ENCODE measurements around the gene EFHC1. TPM values are rescaled to one million over a fixed set of nuclear protein-coding genes. Genes with fewer than 3 reads are reported as not detected.
"Not testable (repeated sequence)": the region's sequence is repeated elsewhere in the genome, so short reads cannot be mapped to it uniquely, and the experiment has no call there.

The EFHC1 gene
- total RNA-seq, 2 experiments from 2014 or later, result 1.2 to 3.1 TPM

GRCh38 chr6:52457096-52457495 lies 37.0 kb downstream of the EFHC1 start:
- CTCF ChIA-PET, result no interaction called here
- H3K27me3 Mint-ChIP-seq (ENCODE audit: low read depth), result no peaks in the 10 kb centered on the region
- DNase-seq, result no peak
- no peaks in the 10 kb centered on the region for H3K4me1 Mint-ChIP-seq (ENCODE audit: low read depth)
- H3K27ac Mint-ChIP-seq, result no peak overlapping the region
- H3K4me3 Mint-ChIP-seq, result no peak overlapping the region
- peaks cover 3% of the 10 kb centered on the region for H3K9me3 Mint-ChIP-seq
- intact Hi-C loops (cut with micrococcal nuclease), result no loop called here
- no peaks in the 10 kb centered on the region for H3K36me3 Mint-ChIP-seq (ENCODE audit: low read depth)

- H3K27ac Mint-ChIP-seq; H3K4me3 Mint-ChIP-seq; H3K27me3 Mint-ChIP-seq (ENCODE audit: low read depth); DNase-seq; H3K9me3 Mint-ChIP-seq; H3K36me3 Mint-ChIP-seq (ENCODE audit: low read depth); intact Hi-C loops (cut with micrococcal nuclease); H3K4me1 Mint-ChIP-seq (ENCODE audit: low read depth): not testable (repeated sequence)
- CTCF ChIA-PET, result interaction anchor here (1.3 kb wide), 1 partner anchor 142 kb away, joined by 3 read pairs; no protein-coding TSS in a partner anchor
Measured at GRCh38 chr6:52461194-52461593, 41.1 kb downstream of the EFHC1 start.

- Mint-ChIP-seq H3K4me3 (no peak overlapping the region), H3K27ac (no peak overlapping the region), H3K27me3 (ENCODE audit: low read depth) (no peaks in the 10 kb centered on the region), H3K9me3 (no peaks in the 10 kb centered on the region), H3K4me1 (ENCODE audit: low read depth) (no peaks in the 10 kb centered on the region), H3K36me3 (ENCODE audit: low read depth) (no peaks in the 10 kb centered on the region)
- DNase-seq, result no peak
- intact Hi-C loops (cut with micrococcal nuclease), result no loop called here
- CTCF ChIA-PET, result no interaction called here
Measured at GRCh38 chr6:52474173-52474572, 54.0 kb downstream of the EFHC1 start.

- CTCF ChIA-PET, result no interaction called here
- no peaks in the 10 kb centered on the region for H3K9me3 Mint-ChIP-seq
- no peak overlapping the region for H3K27ac Mint-ChIP-seq
- H3K36me3 Mint-ChIP-seq (ENCODE audit: low read depth), result no peaks in the 10 kb centered on the region
- H3K27me3 Mint-ChIP-seq (ENCODE audit: low read depth), result no peaks in the 10 kb centered on the region
- DNase-seq, result no peak
- H3K4me1 Mint-ChIP-seq (ENCODE audit: low read depth), result no peaks in the 10 kb centered on the region
- no peak overlapping the region for H3K4me3 Mint-ChIP-seq
- intact Hi-C loops (cut with micrococcal nuclease), result no loop called here
Measured at GRCh38 chr6:52475307-52475706, 55.2 kb downstream of the EFHC1 start.

GRCh38 chr6:52482903-52483670 lies 62.9 kb downstream of the EFHC1 start:
- H3K4me1 Mint-ChIP-seq (ENCODE audit: low read depth), result no peaks in the 10 kb centered on the region
- no peaks in the 10 kb centered on the region for H3K36me3 Mint-ChIP-seq (ENCODE audit: low read depth)
- intact Hi-C loops (cut with micrococcal nuclease), result no loop called here
- CTCF ChIA-PET, result no interaction called here
- H3K9me3 Mint-ChIP-seq, result no peaks in the 10 kb centered on the region
- no peak overlapping the region for H3K27ac Mint-ChIP-seq
- no peak overlapping the region for H3K4me3 Mint-ChIP-seq
- no peaks in the 10 kb centered on the region for H3K27me3 Mint-ChIP-seq (ENCODE audit: low read depth)
- DNase-seq, result no peak

GRCh38 chr6:52483671-52484003 lies 63.5 kb downstream of the EFHC1 start:
- intact Hi-C loops (cut with micrococcal nuclease), result no loop called here
- Mint-ChIP-seq H3K36me3 (ENCODE audit: low read depth) (no peaks in the 10 kb centered on the region), H3K4me1 (ENCODE audit: low read depth) (no peaks in the 10 kb centered on the region), H3K27me3 (ENCODE audit: low read depth) (no peaks in the 10 kb centered on the region), H3K9me3 (no peaks in the 10 kb centered on the region), H3K4me3 (no peak overlapping the region), H3K27ac (no peak overlapping the region)
- DNase-seq, result no peak
- CTCF ChIA-PET, result no interaction called here

GRCh38 chr6:52489881-52490280 lies 69.7 kb downstream of the EFHC1 start:
- CTCF ChIA-PET, result no interaction called here
- Mint-ChIP-seq H3K9me3 (no peaks in the 10 kb centered on the region), H3K36me3 (ENCODE audit: low read depth) (no peaks in the 10 kb centered on the region), H3K27me3 (ENCODE audit: low read depth) (no peaks in the 10 kb centered on the region), H3K4me3 (no peak overlapping the region), H3K4me1 (ENCODE audit: low read depth) (no peaks in the 10 kb centered on the region), H3K27ac (no peak overlapping the region)
- no peak for DNase-seq
- intact Hi-C loops (cut with micrococcal nuclease), result no loop called here

GRCh38 chr6:52491203-52492069 lies 71.3 kb downstream of the EFHC1 start:
- intact Hi-C loops (cut with micrococcal nuclease), result no loop called here
- no peak overlapping the region for H3K4me3 Mint-ChIP-seq
- no peaks in the 10 kb centered on the region for H3K4me1 Mint-ChIP-seq (ENCODE audit: low read depth)
- H3K9me3 Mint-ChIP-seq, result peaks cover 2% of the 10 kb centered on the region
- H3K36me3 Mint-ChIP-seq (ENCODE audit: low read depth), result no peaks in the 10 kb centered on the region
- no peak overlapping the region for H3K27ac Mint-ChIP-seq
- no peaks in the 10 kb centered on the region for H3K27me3 Mint-ChIP-seq (ENCODE audit: low read depth)
- no peak for DNase-seq
- CTCF ChIA-PET, result no interaction called here

GRCh38 chr6:52493669-52494068 lies 73.5 kb downstream of the EFHC1 start:
- Mint-ChIP-seq H3K27ac (no peak overlapping the region), H3K9me3 (peaks cover 2% of the 10 kb centered on the region), H3K4me1 (ENCODE audit: low read depth) (no peaks in the 10 kb centered on the region), H3K36me3 (ENCODE audit: low read depth) (no peaks in the 10 kb centered on the region), H3K27me3 (ENCODE audit: low read depth) (no peaks in the 10 kb centered on the region), H3K4me3 (no peak overlapping the region)
- CTCF ChIA-PET, result no interaction called here
- intact Hi-C loops (cut with micrococcal nuclease), result no loop called here
- no peak for DNase-seq

GRCh38 chr6:52494298-52495072 lies 74.3 kb downstream of the EFHC1 start:
- no peak for DNase-seq
- intact Hi-C loops (cut with micrococcal nuclease), result no loop called here
- no peaks in the 10 kb centered on the region for H3K36me3 Mint-ChIP-seq (ENCODE audit: low read depth)
- H3K27ac Mint-ChIP-seq, result no peak overlapping the region
- H3K27me3 Mint-ChIP-seq (ENCODE audit: low read depth), result no peaks in the 10 kb centered on the region
- H3K9me3 Mint-ChIP-seq, result peaks cover 2% of the 10 kb centered on the region
- CTCF ChIA-PET, result interaction anchor here (1.2 kb wide), 1 partner anchor 110 kb away, joined by 3 read pairs; no protein-coding TSS in a partner anchor
- no peak overlapping the region for H3K4me3 Mint-ChIP-seq
- H3K4me1 Mint-ChIP-seq (ENCODE audit: low read depth), result no peaks in the 10 kb centered on the region

GRCh38 chr6:52495922-52496321 lies 75.8 kb downstream of the EFHC1 start:
- Mint-ChIP-seq H3K27me3 (ENCODE audit: low read depth) (no peaks in the 10 kb centered on the region), H3K4me1 (ENCODE audit: low read depth) (no peaks in the 10 kb centered on the region), H3K4me3 (no peak overlapping the region), H3K27ac (no peak overlapping the region), H3K36me3 (ENCODE audit: low read depth) (no peaks in the 10 kb centered on the region), H3K9me3 (peaks cover 2% of the 10 kb centered on the region)
- DNase-seq, result no peak
- CTCF ChIA-PET, result interaction anchor here (0.6 to 1.2 kb wide), 2 partner anchors 109 to 134 kb away, joined by 3 read pairs; no protein-coding TSS in a partner anchor
- intact Hi-C loops (cut with micrococcal nuclease), result loop anchor here (1.0 kb wide), 1 partner anchor 167 kb away; no protein-coding TSS in a partner anchor

- intact Hi-C loops (cut with micrococcal nuclease), result loop anchor here (1.0 kb wide), 1 partner anchor 167 kb away; no protein-coding TSS in a partner anchor
- H3K36me3 Mint-ChIP-seq (ENCODE audit: low read depth), result no peaks in the 10 kb centered on the region
- H3K9me3 Mint-ChIP-seq, result peaks cover 2% of the 10 kb centered on the region
- no peaks in the 10 kb centered on the region for H3K4me1 Mint-ChIP-seq (ENCODE audit: low read depth)
- H3K27me3 Mint-ChIP-seq (ENCODE audit: low read depth), result no peaks in the 10 kb centered on the region
- DNase-seq, result no peak
- CTCF ChIA-PET, result no interaction called here
- no peak overlapping the region for H3K27ac Mint-ChIP-seq
- H3K4me3 Mint-ChIP-seq, result no peak overlapping the region
Measured at GRCh38 chr6:52496631-52497030, 76.5 kb downstream of the EFHC1 start.
